Breast epithelium (tissue), 3 donors: Measurements from ENCODE around the gene MAST4.

Experiments used
- CTCF ChIP-seq, 3 donors: fragments of 450-650 bp; IDR thresholded peaks; one replicate each; pipeline ENCODE4 v1.5.1; 2016 to 2017; ENCODE audit warnings: antibody characterized with exemption in 3 of 3, mild to moderate bottlenecking in 3 of 3, moderate library complexity in 3 of 3
- POLR2A ChIP-seq: fragments of 450-650 bp; IDR thresholded peaks from one replicate; pipeline ENCODE4 v1.6.1; 2016; ENCODE audit warnings: antibody characterized with exemption, mild to moderate bottlenecking, moderate library complexity
- POLR2AphosphoS5 ChIP-seq, 3 donors: sonication (generic); formaldehyde crosslinking; IDR thresholded peaks; one replicate each; pipeline ENCODE4 v1.6.1; 2017; ENCODE audit warnings: antibody characterized with exemption in 3 of 3

- TF ChIP-seq CTCF (IDR thresholded peaks at IDR 0.05) (no peak), POLR2A (no peak), POLR2AphosphoS5 (IDR thresholded peaks at IDR 0.05) (no peak)
These were observed 494.4 kb downstream of the MAST4 start for GRCh38 chr5:67090593-67090992.
